ENCODE measurements around the gene ITFG1.

Gene ITFG1

GRCh38 chr16:47492036-47492427 lies 31.2 kb upstream of the ITFG1 start:
- no peaks in the 10 kb centered on the region for H3K9me2 ChIP-seq (replicated peaks; ENCODE audit: low read depth, low read length)
- H3F3A ChIP-seq (ENCODE audit: low read depth) = no peaks in the 10 kb centered on the region
- no peak overlapping the region for H2AFZ ChIP-seq (ENCODE audit: low read length)
- H3K9ac ChIP-seq (ENCODE audit: low read depth, low read length, poor library complexity, severe bottlenecking) = no peak overlapping the region
- TF ChIP-seq CTCF (conservative IDR thresholded peaks at IDR 0.05; ENCODE audit: low read length) (no peak), EZH2phosphoT487 (IDR thresholded peaks at IDR 0.05; ENCODE audit: borderline replicate concordance) (no peak)
- H4K20me1 ChIP-seq (ENCODE audit: insufficient read depth, low read length, poor library complexity, severe bottlenecking) = no peaks in the 10 kb centered on the region
- no peaks in the 10 kb centered on the region for H3K27me3 ChIP-seq (ENCODE audit: insufficient read depth, low read length, poor library complexity, severe bottlenecking)
- H3K4me1 ChIP-seq (ENCODE audit: insufficient read depth, low read length, poor library complexity, severe bottlenecking) = peaks cover 25% of the 10 kb centered on the region
- no peak overlapping the region for H3K4me2 ChIP-seq (ENCODE audit: low read depth, low read length, poor library complexity, severe bottlenecking)
- H3K4me3 ChIP-seq (ENCODE audit: low read length, poor library complexity, severe bottlenecking) = no peak overlapping the region
- H3K36me3 ChIP-seq (ENCODE audit: insufficient read depth, low read length) = no peaks in the 10 kb centered on the region
- H3K79me2 ChIP-seq (ENCODE audit: insufficient read depth, low read length) = peaks cover 32% of the 10 kb centered on the region
- H3K9me3 ChIP-seq (ENCODE audit: insufficient read depth, low read depth, low read length) = peaks cover 7% of the 10 kb centered on the region; the same call in 1 of the 2 replicates

GRCh38 chr16:47490471-47490870 lies 29.6 kb upstream of the ITFG1 start:
- H3K4me2 ChIP-seq (ENCODE audit: low read depth, low read length, poor library complexity, severe bottlenecking) = no peak overlapping the region

GRCh38 chr16:47488051-47488450 lies 27.2 kb upstream of the ITFG1 start:
- Histone ChIP-seq H3F3A (ENCODE audit: low read depth) (no peaks in the 10 kb centered on the region), H3K36me3 (ENCODE audit: insufficient read depth, low read length) (no peaks in the 10 kb centered on the region), H3K4me3 (ENCODE audit: low read length, poor library complexity, severe bottlenecking) (no peak overlapping the region), H3K27me3 (ENCODE audit: insufficient read depth, low read length, poor library complexity, severe bottlenecking) (no peaks in the 10 kb centered on the region), H3K4me2 (ENCODE audit: low read depth, low read length, poor library complexity, severe bottlenecking) (no peak overlapping the region), H3K79me2 (ENCODE audit: insufficient read depth, low read length) (peaks cover 41% of the 10 kb centered on the region), H2AFZ (ENCODE audit: low read length) (no peak overlapping the region), H3K9me3 (ENCODE audit: insufficient read depth, low read depth, low read length) (peaks cover 7% of the 10 kb centered on the region; the same call in 1 of the 2 replicates), H3K9me2 (replicated peaks; ENCODE audit: low read depth, low read length) (no peaks in the 10 kb centered on the region), H3K9ac (ENCODE audit: low read depth, low read length, poor library complexity, severe bottlenecking) (no peak overlapping the region), H3K4me1 (ENCODE audit: insufficient read depth, low read length, poor library complexity, severe bottlenecking) (peaks cover 19% of the 10 kb centered on the region), H4K20me1 (ENCODE audit: insufficient read depth, low read length, poor library complexity, severe bottlenecking) (peaks cover 6% of the 10 kb centered on the region)
- TF ChIP-seq EZH2phosphoT487 (IDR thresholded peaks at IDR 0.05; ENCODE audit: borderline replicate concordance) (no peak), CTCF (conservative IDR thresholded peaks at IDR 0.05; ENCODE audit: low read length) (no peak)

More at GRCh38 chr16:47490471-47490870, 29.6 kb upstream of the ITFG1 start:
- H3K79me2 ChIP-seq (ENCODE audit: insufficient read depth, low read length) = peaks cover 32% of the 10 kb centered on the region
- TF ChIP-seq EZH2phosphoT487 (IDR thresholded peaks at IDR 0.05; ENCODE audit: borderline replicate concordance) (no peak), CTCF (conservative IDR thresholded peaks at IDR 0.05; ENCODE audit: low read length) (no peak)
- no peak overlapping the region for H3K4me3 ChIP-seq (ENCODE audit: low read length, poor library complexity, severe bottlenecking)
- H3F3A ChIP-seq (ENCODE audit: low read depth) = no peaks in the 10 kb centered on the region
- H3K4me1 ChIP-seq (ENCODE audit: insufficient read depth, low read length, poor library complexity, severe bottlenecking) = peaks cover 25% of the 10 kb centered on the region
- no peak overlapping the region for H2AFZ ChIP-seq (ENCODE audit: low read length)
- no peaks in the 10 kb centered on the region for H3K36me3 ChIP-seq (ENCODE audit: insufficient read depth, low read length)
- H3K9me3 ChIP-seq (ENCODE audit: insufficient read depth, low read depth, low read length) = peaks cover 7% of the 10 kb centered on the region; the same call in 1 of the 2 replicates
- no peaks in the 10 kb centered on the region for H4K20me1 ChIP-seq (ENCODE audit: insufficient read depth, low read length, poor library complexity, severe bottlenecking)
- no peaks in the 10 kb centered on the region for H3K9me2 ChIP-seq (replicated peaks; ENCODE audit: low read depth, low read length)
- no peak overlapping the region for H3K9ac ChIP-seq (ENCODE audit: low read depth, low read length, poor library complexity, severe bottlenecking)
- H3K27me3 ChIP-seq (ENCODE audit: insufficient read depth, low read length, poor library complexity, severe bottlenecking) = no peaks in the 10 kb centered on the region

Measured in Loucy (cell line).